ENCODE measurements around the gene PARPBP. TPM values are rescaled to one million over a fixed set of nuclear protein-coding genes. Genes with fewer than 3 reads are reported as not detected.

Gene PARPBP
- polyA plus RNA-seq, 1 experiment: 6.0 TPM

DNA sequence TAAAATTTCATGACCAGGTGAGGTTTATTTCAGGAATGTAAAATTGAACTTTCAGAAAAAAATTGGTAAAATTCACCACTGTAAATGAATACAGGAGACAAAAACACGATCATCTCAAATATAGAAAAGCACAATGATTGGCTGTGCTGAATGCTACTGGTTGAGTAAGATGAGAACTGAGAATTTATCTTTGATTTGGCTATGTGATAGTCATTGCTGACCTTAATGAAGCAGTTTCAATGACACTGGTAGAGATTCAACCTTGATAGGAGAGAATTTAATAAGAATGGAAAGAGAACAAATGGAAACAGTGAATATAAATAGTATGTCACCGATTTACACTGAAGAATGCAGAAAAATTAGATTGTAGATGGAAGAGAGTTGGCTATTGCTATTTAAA, 84.0 kb downstream of the PARPBP start:
- ChIA-PET CTCF (no interaction called here), POLR2A (no interaction called here)
- Histone ChIP-seq H3K27me3 (ENCODE audit: control insufficient read depth, insufficient read depth, low read length) (no peaks in the 10 kb centered on the region), H3K27ac (ENCODE audit: low read depth, low read length) (no peak overlapping the region), H3K4me3 (ENCODE audit: low read depth, low read length) (no peak overlapping the region), H3K9me3 (ENCODE audit: control insufficient read depth, insufficient read depth, low read length) (no peaks in the 10 kb centered on the region)
- no peak for TF ChIP-seq CTCF (IDR thresholded peaks at IDR 0.05; ENCODE audit: low read depth, low read length)
- DNase-seq (ENCODE audit: low read depth, low spot score): no peak

DNA sequence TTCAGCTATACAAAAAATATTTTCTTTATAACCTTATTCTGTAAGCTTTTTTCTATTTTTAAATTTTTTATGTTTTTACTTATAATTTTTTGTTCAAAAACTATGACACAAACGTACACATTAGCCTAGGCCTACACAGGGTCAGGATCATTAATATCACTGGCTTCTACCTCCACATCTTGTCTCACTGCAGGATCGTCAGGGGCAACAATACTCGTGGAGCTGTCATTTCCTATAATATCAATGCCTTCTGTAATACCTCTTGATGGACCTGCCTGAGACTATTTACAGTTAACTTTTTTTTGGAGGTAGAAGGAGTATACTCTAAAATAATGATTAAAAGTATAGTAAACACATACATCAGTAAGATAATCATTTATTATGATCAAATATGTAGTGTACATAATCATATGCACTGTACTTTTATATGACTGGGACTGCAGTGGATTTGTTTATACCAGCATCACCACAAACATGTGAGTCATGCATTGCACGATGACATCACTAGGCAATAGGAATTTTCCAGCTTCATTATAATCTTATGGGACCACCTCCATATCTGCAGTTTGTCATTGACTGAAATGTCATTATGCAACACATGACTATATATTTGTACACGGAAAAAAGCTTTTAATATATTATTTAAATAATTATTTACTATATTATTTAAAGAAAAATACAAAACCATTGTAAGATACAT, 96.2 kb downstream of the PARPBP start:
- H3K4me3 ChIP-seq (ENCODE audit: low read depth, low read length): no peak overlapping the region
- POLR2A ChIA-PET: no interaction called here

DNA sequence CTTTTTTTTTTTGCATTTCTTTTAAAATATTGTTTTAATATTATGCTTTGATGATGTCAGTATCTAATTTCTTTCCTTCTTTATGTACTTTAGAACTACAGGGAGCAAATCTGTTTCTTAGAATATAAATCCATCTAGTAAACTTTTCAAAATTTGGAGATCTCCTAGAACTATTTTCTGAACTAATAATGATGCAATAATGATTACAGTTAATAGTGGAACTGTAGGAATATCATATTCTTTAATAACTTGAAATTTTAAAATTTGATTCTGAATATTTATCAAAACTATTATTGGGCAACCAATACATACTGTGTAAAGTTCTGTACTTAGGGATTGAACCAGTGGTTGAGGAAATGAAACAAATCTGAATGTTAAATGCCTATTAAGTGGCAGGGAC, 100.8 kb downstream of the PARPBP start:
- ChIA-PET POLR2A (no interaction called here), CTCF (no interaction called here)
- DNase-seq (ENCODE audit: low read depth, low spot score): no peak
- Histone ChIP-seq H3K27ac (ENCODE audit: low read depth, low read length) (no peak overlapping the region), H3K4me3 (ENCODE audit: low read depth, low read length) (no peak overlapping the region), H3K9me3 (ENCODE audit: control insufficient read depth, insufficient read depth, low read length) (no peaks in the 10 kb centered on the region), H3K27me3 (ENCODE audit: control insufficient read depth, insufficient read depth, low read length) (no peaks in the 10 kb centered on the region)
- TF ChIP-seq CTCF (IDR thresholded peaks at IDR 0.05; ENCODE audit: low read depth, low read length): no peak

More for the DNA sequence above, 96.2 kb downstream of the PARPBP start:
- TF ChIP-seq CTCF (IDR thresholded peaks at IDR 0.05; ENCODE audit: low read depth, low read length): no peak
- CTCF ChIA-PET: interaction anchor here (0.6 kb wide), 2 partner anchors 486 to 545 kb away, joined by 3 read pairs; no protein-coding TSS in a partner anchor
- DNase-seq (ENCODE audit: low read depth, low spot score): peak; percentile 27
- H3K27ac ChIP-seq (ENCODE audit: low read depth, low read length): no peak overlapping the region
- no peaks in the 10 kb centered on the region for H3K9me3 ChIP-seq (ENCODE audit: control insufficient read depth, insufficient read depth, low read length)
- H3K27me3 ChIP-seq (ENCODE audit: control insufficient read depth, insufficient read depth, low read length): no peaks in the 10 kb centered on the region

DNA sequence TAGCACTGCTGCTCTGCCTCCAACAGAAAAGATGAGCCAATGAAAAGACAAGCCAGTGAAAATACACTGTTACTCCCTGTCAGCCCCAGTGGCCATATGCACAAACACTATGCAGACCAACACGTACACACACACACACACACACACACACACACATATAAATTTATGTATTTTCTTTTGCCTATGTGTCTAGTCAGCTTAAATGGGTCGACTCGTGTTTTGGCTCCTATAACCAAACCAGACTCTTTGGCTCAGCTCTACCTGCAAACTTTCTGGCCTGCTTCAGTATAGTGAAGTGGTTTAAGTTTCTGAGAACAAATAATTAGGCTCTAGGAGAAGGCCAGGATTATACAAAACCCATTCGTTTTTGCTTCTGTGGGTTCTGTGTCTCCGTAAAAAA, 108.0 kb downstream of the PARPBP start:
- H3K9me3 ChIP-seq (ENCODE audit: control insufficient read depth, insufficient read depth, low read length): no peaks in the 10 kb centered on the region
- ChIA-PET POLR2A (no interaction called here), CTCF (no interaction called here)
- no peaks in the 10 kb centered on the region for H3K27me3 ChIP-seq (ENCODE audit: control insufficient read depth, insufficient read depth, low read length)
- TF ChIP-seq CTCF (IDR thresholded peaks at IDR 0.05; ENCODE audit: low read depth, low read length): no peak
- DNase-seq (ENCODE audit: low read depth, low spot score): no peak
- H3K27ac ChIP-seq (ENCODE audit: low read depth, low read length): no peak overlapping the region
- no peak overlapping the region for H3K4me3 ChIP-seq (ENCODE audit: low read depth, low read length)

- ChIA-PET CTCF (no interaction called here), POLR2A (no interaction called here)
- DNase-seq (ENCODE audit: low read depth, low spot score): no peak
- no peak overlapping the region for H3K4me3 ChIP-seq (ENCODE audit: low read depth, low read length)
- no peaks in the 10 kb centered on the region for H3K27me3 ChIP-seq (ENCODE audit: control insufficient read depth, insufficient read depth, low read length)
- H3K9me3 ChIP-seq (ENCODE audit: control insufficient read depth, insufficient read depth, low read length): no peaks in the 10 kb centered on the region
- no peak overlapping the region for H3K27ac ChIP-seq (ENCODE audit: low read depth, low read length)
- TF ChIP-seq CTCF (IDR thresholded peaks at IDR 0.05; ENCODE audit: low read depth, low read length): no peak
Observed at GRCh38 chr12:102232036-102232435, 112.1 kb downstream of the PARPBP start.
